Suprapubic skin (tissue), 4 donors: ENCODE data around the gene STAG1. TPM values are rescaled to one million over a fixed set of nuclear protein-coding genes. Genes with fewer than 3 reads are reported as not detected.

ENCODE experiments used
- DNase-seq, 2 donors: peaks; one replicate each; pipeline ENCODE4 v3.0.0-alpha.2; 2019; ENCODE audit warnings: low spot score in 2 of 2
- H3K27ac ChIP-seq: fragments of 200-600 bp; sonication (generic); one replicate; pipeline ENCODE4 v1.5.1; 2019
- H3K27me3 ChIP-seq: fragments of 200-600 bp; sonication (generic); one replicate; pipeline ENCODE4 v1.5.1; 2019
- H3K36me3 ChIP-seq: fragments of 200-600 bp; sonication (generic); one replicate; pipeline ENCODE4 v1.5.1; 2019
- H3K4me1 ChIP-seq: fragments of 200-600 bp; sonication (generic); one replicate; pipeline ENCODE4 v1.5.1; 2019
- H3K4me3 ChIP-seq: fragments of 200-600 bp; sonication (generic); one replicate; pipeline ENCODE4 v1.5.1; 2019; ENCODE audit warnings: mild to moderate bottlenecking
- H3K9me3 ChIP-seq: fragments of 200-600 bp; sonication (generic); one replicate; pipeline ENCODE4 v1.5.1; 2019
- CTCF ChIP-seq, 2 donors: fragments of 200-600 bp in 1 of 2; fragments of 450-650 bp in 1 of 2; sonication (generic) in 1 of 2; IDR thresholded peaks; one replicate each; pipeline ENCODE4 v1.5.1; 2016 to 2019; ENCODE audit warnings: antibody characterized with exemption in 2 of 2, mild to moderate bottlenecking in 1 of 2, moderate library complexity in 1 of 2
- EP300 ChIP-seq: sonication (generic); formaldehyde crosslinking; IDR thresholded peaks from one replicate; pipeline ENCODE4 v1.6.1; 2017; ENCODE audit warnings: antibody characterized with exemption
- POLR2A ChIP-seq, 2 donors: fragments of 450-650 bp; IDR thresholded peaks; one replicate each; pipeline ENCODE4 v1.6.1; 2017; ENCODE audit warnings: antibody characterized with exemption in 2 of 2, mild to moderate bottlenecking in 2 of 2, moderate library complexity in 2 of 2
- POLR2AphosphoS5 ChIP-seq, 3 donors: sonication (generic); formaldehyde crosslinking; IDR thresholded peaks; one replicate each; pipeline ENCODE4 v1.6.1; 2017; ENCODE audit warnings: antibody characterized with exemption in 3 of 3
- WGBS: methylation state at CpG from one replicate; pipeline ENCODE4 v1.1.5; 2018; 5-methylcytosine and 5-hydroxymethylcytosine counted together
- total RNA-seq, 4 donors: library from RNA; depleted of rRNA; stranded (reverse); fragments of >200 nt; gene quantifications; one replicate each; pipeline ENCODE4 v1.1.0, GENCODE V29; 2016

Gene STAG1
- total RNA-seq, 4 donors from 2014 or later = 33.8 to 76.4 (median 38.0) TPM

GRCh38 chr3:136708333-136708985 lies 43.7 kb downstream of the STAG1 start:
- Histone ChIP-seq H3K27ac (no peak overlapping the region), H3K36me3 (no peaks in the 10 kb centered on the region), H3K4me1 (no peaks in the 10 kb centered on the region), H3K27me3 (no peaks in the 10 kb centered on the region), H3K9me3 (no peaks in the 10 kb centered on the region), H3K4me3 (no peak overlapping the region)
- WGBS = 76% methylated on average over 3 of the region's 3 CpGs
- DNase-seq = no peak
- no peak for TF ChIP-seq CTCF (IDR thresholded peaks at IDR 0.05)

DNA sequence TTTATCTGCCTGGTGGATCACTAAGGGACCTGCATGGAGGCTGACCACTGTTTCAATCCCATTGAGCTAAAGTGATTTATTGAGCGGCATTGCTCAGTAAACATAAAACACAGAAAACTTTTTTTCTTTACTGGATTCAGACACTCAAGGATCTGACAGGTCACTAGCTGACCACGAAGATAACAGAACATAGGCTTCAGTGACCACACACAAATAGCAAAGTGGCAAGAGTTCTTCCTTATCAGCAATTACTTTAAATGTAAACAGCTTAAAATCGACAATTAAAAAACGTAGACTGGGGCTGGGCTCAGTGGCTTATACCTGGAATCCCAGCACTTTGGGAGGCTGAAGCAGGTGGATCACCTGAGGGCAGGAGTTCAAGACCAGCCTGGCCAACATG lies 48.7 kb downstream of the STAG1 start:
- TF ChIP-seq CTCF (IDR thresholded peaks at IDR 0.05) (no peak), EP300 (no peak), POLR2A (IDR thresholded peaks at IDR 0.05) (no peak), POLR2AphosphoS5 (IDR thresholded peaks at IDR 0.05) (no peak)
- 97% methylated on average over 4 of the region's 4 CpGs for WGBS
- H3K36me3 ChIP-seq = no peaks in the 10 kb centered on the region
- H3K9me3 ChIP-seq = no peaks in the 10 kb centered on the region
- no peak overlapping the region for H3K27ac ChIP-seq
- H3K4me1 ChIP-seq = no peaks in the 10 kb centered on the region
- no peak for DNase-seq
- H3K4me3 ChIP-seq = no peak overlapping the region
- H3K27me3 ChIP-seq = no peaks in the 10 kb centered on the region

- TF ChIP-seq EP300 = no peak
- TF ChIP-seq POLR2AphosphoS5 (IDR thresholded peaks at IDR 0.05) = no peak
- no peak for TF ChIP-seq POLR2A (IDR thresholded peaks at IDR 0.05)
- TF ChIP-seq CTCF (IDR thresholded peaks at IDR 0.05) = no peak
- no peaks in the 10 kb centered on the region for H3K36me3 ChIP-seq
- no peaks in the 10 kb centered on the region for H3K9me3 ChIP-seq
- WGBS = 84% methylated on average over 5 of the region's 5 CpGs
- H3K4me3 ChIP-seq = no peak overlapping the region
- no peak overlapping the region for H3K27ac ChIP-seq
- no peaks in the 10 kb centered on the region for H3K4me1 ChIP-seq
- H3K27me3 ChIP-seq = no peaks in the 10 kb centered on the region
- DNase-seq = no peak
Observed at GRCh38 chr3:136699271-136699828, 52.8 kb downstream of the STAG1 start.

GRCh38 chr3:136698361-136698760 lies 53.8 kb downstream of the STAG1 start:
- Histone ChIP-seq H3K4me3 (no peak overlapping the region), H3K4me1 (no peaks in the 10 kb centered on the region), H3K36me3 (no peaks in the 10 kb centered on the region), H3K27ac (no peak overlapping the region), H3K27me3 (no peaks in the 10 kb centered on the region), H3K9me3 (no peaks in the 10 kb centered on the region)
- TF ChIP-seq CTCF (IDR thresholded peaks at IDR 0.05) (no peak), EP300 (no peak), POLR2AphosphoS5 (IDR thresholded peaks at IDR 0.05) (no peak), POLR2A (IDR thresholded peaks at IDR 0.05) (no peak)
- no peak for DNase-seq
- 81% methylated on average over 3 of the region's 3 CpGs for WGBS

DNA sequence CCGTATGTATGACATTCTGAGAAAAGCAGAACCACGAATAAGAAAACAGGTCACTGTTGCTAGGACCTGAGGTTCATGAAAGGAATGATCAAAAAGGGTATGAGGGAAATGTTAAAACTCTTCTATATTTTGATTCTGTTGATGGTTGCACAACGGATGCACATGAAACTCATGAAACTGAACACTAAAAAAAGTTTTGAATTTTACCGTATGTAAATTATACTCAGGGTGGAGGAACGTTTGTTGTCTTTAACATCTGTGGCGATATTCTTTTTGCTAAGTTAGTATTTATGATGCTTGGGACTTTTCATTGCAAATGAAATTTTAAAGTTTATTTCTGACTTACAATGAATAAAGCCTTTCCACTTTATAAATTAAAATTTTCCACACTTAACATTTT lies 55.4 kb downstream of the STAG1 start:
- H3K4me1 ChIP-seq = no peaks in the 10 kb centered on the region
- H3K9me3 ChIP-seq = no peaks in the 10 kb centered on the region
- H3K27ac ChIP-seq = no peak overlapping the region
- H3K36me3 ChIP-seq = no peaks in the 10 kb centered on the region
- no peaks in the 10 kb centered on the region for H3K27me3 ChIP-seq
- no peak overlapping the region for H3K4me3 ChIP-seq
- DNase-seq = no peak
- WGBS = 92% methylated on average over 6 of the region's 6 CpGs
- no peak for TF ChIP-seq CTCF (IDR thresholded peaks at IDR 0.05)
- no peak for TF ChIP-seq POLR2AphosphoS5 (IDR thresholded peaks at IDR 0.05)
- TF ChIP-seq EP300 = no peak
- no peak for TF ChIP-seq POLR2A (IDR thresholded peaks at IDR 0.05)
